ENCODE measurements around the gene CYP4B1.

DNA sequence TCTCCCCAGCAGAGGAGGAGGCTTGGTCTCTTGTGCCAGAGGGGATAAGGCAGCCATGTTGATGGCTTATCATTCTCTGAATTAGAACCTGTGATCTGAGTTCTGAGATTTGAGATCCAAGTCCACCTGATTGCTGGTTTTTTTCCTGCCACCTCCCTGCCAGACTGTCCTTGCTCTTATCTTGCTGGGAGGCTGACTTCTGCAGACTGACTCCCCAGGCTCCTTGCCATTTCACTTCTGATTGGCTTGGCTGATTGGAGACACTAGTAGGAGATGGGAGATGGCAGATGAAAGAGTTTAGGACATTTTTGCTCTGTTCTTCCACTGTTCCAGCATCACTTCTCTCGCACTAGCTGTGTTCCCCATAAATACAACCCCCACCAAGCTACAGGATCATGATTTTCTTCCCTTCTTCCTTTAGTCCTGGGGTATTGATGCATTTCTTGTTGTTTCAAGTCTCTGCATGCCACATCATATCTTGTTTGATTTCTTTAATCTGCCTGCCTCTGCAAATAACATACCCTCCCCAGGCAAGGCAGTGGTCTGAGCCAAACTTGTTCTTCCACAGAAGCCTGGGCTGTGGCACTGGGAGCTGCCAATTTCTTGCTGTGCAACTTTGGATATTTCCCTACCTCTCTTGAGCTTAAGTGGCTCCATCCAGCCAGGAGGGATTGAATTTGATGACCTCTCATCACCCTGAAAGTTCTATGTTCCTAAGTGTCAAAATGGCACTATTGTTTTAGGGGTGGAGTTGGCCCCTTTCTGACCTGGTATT lies 963 bp upstream of the CYP4B1 start:
- TF ChIP-seq, protein P1, sequence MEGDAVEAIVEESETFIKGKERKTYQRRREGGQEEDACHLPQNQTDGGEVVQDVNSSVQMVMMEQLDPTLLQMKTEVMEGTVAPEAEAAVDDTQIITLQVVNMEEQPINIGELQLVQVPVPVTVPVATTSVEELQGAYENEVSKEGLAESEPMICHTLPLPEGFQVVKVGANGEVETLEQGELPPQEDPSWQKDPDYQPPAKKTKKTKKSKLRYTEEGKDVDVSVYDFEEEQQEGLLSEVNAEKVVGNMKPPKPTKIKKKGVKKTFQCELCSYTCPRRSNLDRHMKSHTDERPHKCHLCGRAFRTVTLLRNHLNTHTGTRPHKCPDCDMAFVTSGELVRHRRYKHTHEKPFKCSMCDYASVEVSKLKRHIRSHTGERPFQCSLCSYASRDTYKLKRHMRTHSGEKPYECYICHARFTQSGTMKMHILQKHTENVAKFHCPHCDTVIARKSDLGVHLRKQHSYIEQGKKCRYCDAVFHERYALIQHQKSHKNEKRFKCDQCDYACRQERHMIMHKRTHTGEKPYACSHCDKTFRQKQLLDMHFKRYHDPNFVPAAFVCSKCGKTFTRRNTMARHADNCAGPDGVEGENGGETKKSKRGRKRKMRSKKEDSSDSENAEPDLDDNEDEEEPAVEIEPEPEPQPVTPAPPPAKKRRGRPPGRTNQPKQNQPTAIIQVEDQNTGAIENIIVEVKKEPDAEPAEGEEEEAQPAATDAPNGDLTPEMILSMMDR (IDR thresholded peaks at IDR 0.05), result no peak
- TF ChIP-seq POLR2A (IDR thresholded peaks at IDR 0.05), result no peak
